CD14-positive monocyte (primary cell): ENCODE data around the gene STK33. TPM values are rescaled to one million over a fixed set of nuclear protein-coding genes. Genes with fewer than 3 reads are reported as not detected.

Experiments
- DNase-seq, 3 donors: peaks; one replicate each; pipeline ENCODE4 v3.0.0-alpha.2; 2011 to 2022
- H2AFZ ChIP-seq: 2 replicates; pipeline ENCODE4 v1.6.0; 2012; ENCODE audit warnings: mild to moderate bottlenecking, low read depth, low read length, inconsistent platforms; ENCODE audit not compliant: insufficient read depth, poor library complexity, severe bottlenecking
- H3K27ac ChIP-seq, 2 donors: 1 replicate in 1 of 2; 2 replicates in 1 of 2; pipeline ENCODE4 v1.5.1; 2012 to 2013; ENCODE audit warnings: low read length in 2 of 2, control low read depth in 1 of 2, inconsistent platforms in 1 of 2, low read depth in 1 of 2, mild to moderate bottlenecking in 1 of 2
- H3K27me3 ChIP-seq, 2 donors: one replicate each; pipeline versions ENCODE4 v1.6.0 to v1.6.1; 2011 to 2013; ENCODE audit warnings: low read length in 2 of 2; ENCODE audit not compliant: control insufficient read depth in 2 of 2, insufficient read depth in 2 of 2
- H3K36me3 ChIP-seq, 2 donors: replicated peaks in 1 of 2; 1 replicate in 1 of 2; 2 replicates in 1 of 2; pipeline versions ENCODE4 v1.5.1 to v1.6.1; 2012 to 2013; ENCODE audit warnings: low read length in 2 of 2, control low read depth in 1 of 2, inconsistent platforms in 1 of 2, mild to moderate bottlenecking in 1 of 2; ENCODE audit not compliant: insufficient read depth in 2 of 2, control insufficient read depth in 1 of 2
- H3K4me1 ChIP-seq, 2 donors: 1 replicate in 1 of 2; 2 replicates in 1 of 2; pipeline versions ENCODE4 v1.5.1 to v1.6.1; 2012 to 2013; ENCODE audit warnings: low read length in 2 of 2, control low read depth in 1 of 2, inconsistent platforms in 1 of 2, mild to moderate bottlenecking in 1 of 2, moderate library complexity in 1 of 2; ENCODE audit not compliant: insufficient read depth in 2 of 2, control insufficient read depth in 1 of 2
- H3K4me2 ChIP-seq: replicated peaks from 2 replicates; pipeline ENCODE3; 2012; ENCODE audit warnings: low read length, moderate library complexity, mild to moderate bottlenecking; ENCODE audit not compliant: poor library complexity, severe bottlenecking; ENCODE audit errors: extremely low read depth
- H3K4me3 ChIP-seq, 3 experiments: fragments of 200-600 bp in 1 of 3; sonication (generic) in 1 of 3; replicated peaks in 1 of 3; 1 replicate in 2 of 3; 2 replicates in 1 of 3; pipeline ENCODE4 v1.5.1; 2011 to 2013; ENCODE audit warnings: low read length in 3 of 3, mild to moderate bottlenecking in 3 of 3, control low read depth in 2 of 3, low read depth in 2 of 3, inconsistent platforms in 1 of 3, moderate library complexity in 1 of 3
- H3K79me2 ChIP-seq: 2 replicates; pipeline ENCODE4 v1.6.0; 2012; ENCODE audit warnings: mild to moderate bottlenecking, control low read depth, inconsistent platforms, low read length, moderate library complexity; ENCODE audit not compliant: insufficient read depth
- H3K9ac ChIP-seq: 2 replicates; pipeline ENCODE4 v1.6.0; 2017; ENCODE audit warnings: low read length, mild to moderate bottlenecking; ENCODE audit not compliant: insufficient read depth, poor library complexity, severe bottlenecking
- H3K9me3 ChIP-seq, 2 donors: replicated peaks in 1 of 2; 1 replicate in 1 of 2; 2 replicates in 1 of 2; pipeline versions ENCODE4 v1.5.1 to v1.6.1; 2012 to 2013; ENCODE audit warnings: low read length in 2 of 2, control low read depth in 1 of 2; ENCODE audit not compliant: control insufficient read depth in 1 of 2, insufficient read depth in 1 of 2
- H4K20me1 ChIP-seq: 2 replicates; pipeline ENCODE4 v1.6.0; 2012; ENCODE audit warnings: mild to moderate bottlenecking, low read length, control low read depth, moderate library complexity; ENCODE audit not compliant: insufficient read depth
- H3K27ac Mint-ChIP-seq, 7 donors: one replicate each; pipeline ENCODE4 v1.8.0; 2020; ENCODE audit warnings: mild to moderate bottlenecking in 7 of 7, mixed read lengths in 7 of 7, moderate library complexity in 6 of 7, inconsistent platforms in 2 of 7
- H3K27me3 Mint-ChIP-seq, 3 donors: one replicate each; pipeline ENCODE4 v1.8.0; 2021 to 2022; ENCODE audit warnings: low read depth in 3 of 3, mild to moderate bottlenecking in 3 of 3, mixed read lengths in 3 of 3, moderate library complexity in 3 of 3, inconsistent platforms in 1 of 3
- H3K36me3 Mint-ChIP-seq, 2 donors: one replicate each; pipeline ENCODE4 v1.8.0; 2020; ENCODE audit warnings: mixed read lengths in 2 of 2, inconsistent platforms in 1 of 2, mild to moderate bottlenecking in 1 of 2
- H3K4me1 Mint-ChIP-seq: one replicate; pipeline ENCODE4 v1.8.0; 2020; ENCODE audit warnings: mild to moderate bottlenecking, mixed read lengths
- H3K4me3 Mint-ChIP-seq, 2 donors: one replicate each; pipeline ENCODE4 v1.8.0; 2020; ENCODE audit warnings: mild to moderate bottlenecking in 2 of 2, mixed read lengths in 2 of 2, moderate library complexity in 1 of 2
- H3K9me3 Mint-ChIP-seq, 7 donors: one replicate each; pipeline ENCODE4 v1.8.0; 2020 to 2022; ENCODE audit warnings: mixed read lengths in 7 of 7, mild to moderate bottlenecking in 6 of 7, moderate library complexity in 6 of 7, inconsistent platforms in 2 of 7
- WGBS: methylation state at CpG from one replicate; pipeline ENCODE4 v1.1.5; 2013; ENCODE audit warnings: missing lambda C conversion rate; ENCODE audit not compliant: insufficient coverage; 5-methylcytosine and 5-hydroxymethylcytosine counted together
- intact Hi-C, 2 donors: fragments of 100-400 bp; cut with micrococcal nuclease; formaldehyde crosslinking; loops; one replicate each; pipeline versions ENCODE4 v1.15.0 to v1.15.1; 2023
- polyA plus RNA-seq, 3 donors: library from polyadenylated mRNA; depleted of rRNA in 1 of 3; unstranded in 2 of 3; stranded (reverse) in 1 of 3; fragments of 300-500 nt in 2 of 3; fragments of >200 nt in 1 of 3; fragmentation: Illumina TruSeq in 2 of 3; gene quantifications; 1 replicate in 2 of 3; 2 replicates in 1 of 3; pipeline ENCODE4 v1.2.3, GENCODE V29; 2012 to 2021
- TF ChIP-seq, protein P1 (sequence below): fragments of 200-600 bp; IDR thresholded peaks from one replicate; pipeline ENCODE4 v1.8.0; 2022; ENCODE audit warnings: antibody characterized with exemption, mild to moderate bottlenecking

STK33 gene
- polyA plus RNA-seq, 3 donors, result not detected

DNA sequence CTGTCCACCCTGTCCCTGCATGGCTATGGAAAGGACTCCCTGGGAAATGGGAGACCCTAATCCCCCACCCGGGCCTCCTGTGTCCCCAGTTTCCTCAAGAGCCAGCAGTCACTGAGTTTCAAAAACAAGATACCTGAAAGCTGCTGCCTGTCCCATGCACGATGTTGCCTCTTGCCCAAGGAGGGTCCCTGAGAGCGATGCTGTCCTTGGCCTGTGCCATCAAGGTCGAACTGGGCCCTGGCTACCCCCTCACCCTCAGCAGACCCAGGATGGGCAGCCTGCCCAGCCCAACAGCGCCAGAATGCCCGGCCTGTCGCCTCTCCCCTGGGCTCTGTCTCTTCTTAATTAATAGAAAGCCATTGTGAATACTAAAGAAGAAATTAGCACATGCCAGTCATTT, 225.8 kb downstream of the STK33 start:
- no peaks in the 10 kb centered on the region for H3K36me3 ChIP-seq
- TF ChIP-seq, protein P1, sequence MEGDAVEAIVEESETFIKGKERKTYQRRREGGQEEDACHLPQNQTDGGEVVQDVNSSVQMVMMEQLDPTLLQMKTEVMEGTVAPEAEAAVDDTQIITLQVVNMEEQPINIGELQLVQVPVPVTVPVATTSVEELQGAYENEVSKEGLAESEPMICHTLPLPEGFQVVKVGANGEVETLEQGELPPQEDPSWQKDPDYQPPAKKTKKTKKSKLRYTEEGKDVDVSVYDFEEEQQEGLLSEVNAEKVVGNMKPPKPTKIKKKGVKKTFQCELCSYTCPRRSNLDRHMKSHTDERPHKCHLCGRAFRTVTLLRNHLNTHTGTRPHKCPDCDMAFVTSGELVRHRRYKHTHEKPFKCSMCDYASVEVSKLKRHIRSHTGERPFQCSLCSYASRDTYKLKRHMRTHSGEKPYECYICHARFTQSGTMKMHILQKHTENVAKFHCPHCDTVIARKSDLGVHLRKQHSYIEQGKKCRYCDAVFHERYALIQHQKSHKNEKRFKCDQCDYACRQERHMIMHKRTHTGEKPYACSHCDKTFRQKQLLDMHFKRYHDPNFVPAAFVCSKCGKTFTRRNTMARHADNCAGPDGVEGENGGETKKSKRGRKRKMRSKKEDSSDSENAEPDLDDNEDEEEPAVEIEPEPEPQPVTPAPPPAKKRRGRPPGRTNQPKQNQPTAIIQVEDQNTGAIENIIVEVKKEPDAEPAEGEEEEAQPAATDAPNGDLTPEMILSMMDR, result no peak
- H3K4me2 ChIP-seq, result no peak overlapping the region
- H3K9me3 ChIP-seq, result no peaks in the 10 kb centered on the region
- no peak overlapping the region for H2AFZ ChIP-seq
- Mint-ChIP-seq H3K27ac (peak overlapping the region in 1 of 7 donors; percentile 38), H3K9me3 (no peaks in the 10 kb centered on the region), H3K4me3 (no peak overlapping the region), H3K36me3 (no peaks in the 10 kb centered on the region), H3K27me3 (peaks cover 0 to 3% (median 1%) of the 10 kb centered on the region in 3 donors), H3K4me1 (peaks cover 16% of the 10 kb centered on the region)
- no peaks in the 10 kb centered on the region for H3K79me2 ChIP-seq
- H4K20me1 ChIP-seq, result no peaks in the 10 kb centered on the region
- DNase-seq, result no peak
- 86% methylated on average over 4 of the region's 7 CpGs for WGBS
- no peak overlapping the region for H3K27ac ChIP-seq
- no peaks in the 10 kb centered on the region for H3K27me3 ChIP-seq
- H3K4me3 ChIP-seq, result no peak overlapping the region
- intact Hi-C loops, result no loop called here
- H3K4me1 ChIP-seq, result peaks cover 7 to 14% of the 10 kb centered on the region in 2 donors
- H3K9ac ChIP-seq, result no peak overlapping the region

DNA sequence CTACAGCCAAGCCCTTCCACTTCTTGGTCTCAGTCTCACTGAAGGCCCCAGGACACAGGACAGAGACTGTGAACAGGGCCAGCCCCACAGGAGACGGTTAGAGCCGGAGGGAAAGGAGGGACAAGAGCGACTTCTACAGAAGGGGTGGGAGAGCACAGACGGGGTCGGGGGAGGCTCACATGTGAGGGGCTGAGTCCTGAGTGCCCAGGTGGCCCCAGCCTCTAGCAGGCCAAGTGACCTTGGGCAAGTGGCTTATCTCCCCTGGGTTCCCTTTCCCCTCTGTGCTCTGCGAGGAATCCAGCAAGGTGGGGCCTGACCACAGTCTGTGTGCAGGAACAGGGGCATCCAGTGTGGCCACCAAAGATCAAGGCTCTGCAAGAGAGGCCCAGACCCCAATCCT, 227.7 kb downstream of the STK33 start:
- Mint-ChIP-seq H3K27ac (no peak overlapping the region), H3K36me3 (no peaks in the 10 kb centered on the region), H3K9me3 (peaks cover 0 to 2% (median 0%) of the 10 kb centered on the region in 7 donors), H3K4me3 (no peak overlapping the region), H3K27me3 (peaks cover 0 to 1% (median 0%) of the 10 kb centered on the region in 3 donors), H3K4me1 (peaks cover 27% of the 10 kb centered on the region)
- H3K4me3 ChIP-seq, result no peak overlapping the region
- H3K36me3 ChIP-seq, result no peaks in the 10 kb centered on the region
- H3K27ac ChIP-seq, result no peak overlapping the region
- WGBS, result 89% methylated on average over 6 of the region's 6 CpGs
- no peak overlapping the region for H3K4me2 ChIP-seq
- no peaks in the 10 kb centered on the region for H3K27me3 ChIP-seq
- no peak overlapping the region for H2AFZ ChIP-seq
- no peaks in the 10 kb centered on the region for H3K9me3 ChIP-seq
- no peaks in the 10 kb centered on the region for H3K79me2 ChIP-seq
- intact Hi-C loops, result no loop called here
- H3K4me1 ChIP-seq, result peaks cover 17 to 22% of the 10 kb centered on the region in 2 donors
- no peaks in the 10 kb centered on the region for H4K20me1 ChIP-seq
- H3K9ac ChIP-seq, result no peak overlapping the region
- DNase-seq, result no peak
- TF ChIP-seq, protein P1, result no peak
